ENCODE measurements around the gene ASB16. TPM values are rescaled to one million over a fixed set of nuclear protein-coding genes. Genes with fewer than 3 reads are reported as not detected.
A peak's percentile ranks its signal among the peaks of the same experiment; 100 is the strongest.

Gene ASB16
- polyA plus RNA-seq, 4 donors, result 0.15 to 2.5 TPM; not detected in 2

DNA sequence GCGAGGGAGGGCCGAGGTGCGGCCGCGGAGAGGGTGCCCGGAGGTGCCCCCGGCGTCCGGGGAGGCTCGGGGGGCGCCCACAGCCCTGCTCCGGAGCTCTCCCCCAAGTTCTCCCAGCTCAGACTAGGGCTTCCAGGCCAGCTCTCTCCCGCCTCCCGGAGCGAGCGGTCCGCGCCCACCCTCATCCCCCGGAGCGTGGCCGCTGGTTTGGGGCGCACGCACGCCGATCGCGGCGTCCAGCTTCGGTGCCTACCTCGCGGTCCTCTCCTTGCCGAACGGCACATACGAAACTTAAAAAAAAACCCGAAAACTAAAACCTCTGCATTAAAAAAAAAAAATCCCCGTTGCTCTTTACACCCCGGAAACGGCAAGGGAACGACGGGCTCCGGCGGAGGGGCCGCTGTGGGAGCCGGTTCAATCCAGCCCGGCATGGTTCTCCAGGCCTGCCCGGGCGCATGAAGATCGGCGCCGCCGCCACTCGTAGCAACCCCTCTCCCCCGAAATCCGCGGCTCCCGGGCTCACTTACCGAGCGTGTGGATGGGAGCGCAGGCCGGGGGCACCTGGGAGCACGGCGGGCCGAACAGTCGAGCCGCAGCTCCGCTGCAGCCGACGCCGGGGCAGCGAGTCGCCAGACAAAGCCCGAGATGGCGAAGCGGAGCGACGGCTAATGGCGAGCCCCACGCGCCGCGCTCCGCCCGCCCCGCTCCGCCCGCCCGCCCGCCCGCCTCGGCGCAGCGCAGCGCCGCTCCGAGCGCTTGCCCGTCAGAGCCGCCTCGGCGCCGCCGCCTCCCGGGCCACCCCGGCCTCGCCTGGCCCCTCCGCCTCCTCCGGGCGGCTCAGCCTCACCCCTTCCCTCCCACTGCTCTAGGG, 49.9 kb downstream of the ASB16 start:
- H3K4me1 ChIP-seq (ENCODE audit: control insufficient read depth in 3 of 3, insufficient read depth in 2 of 3, low read depth in 1 of 3, low read length in 2 of 3), result peaks cover 7 to 29% (median 13%) of the 10 kb centered on the region in 3 donors

DNA sequence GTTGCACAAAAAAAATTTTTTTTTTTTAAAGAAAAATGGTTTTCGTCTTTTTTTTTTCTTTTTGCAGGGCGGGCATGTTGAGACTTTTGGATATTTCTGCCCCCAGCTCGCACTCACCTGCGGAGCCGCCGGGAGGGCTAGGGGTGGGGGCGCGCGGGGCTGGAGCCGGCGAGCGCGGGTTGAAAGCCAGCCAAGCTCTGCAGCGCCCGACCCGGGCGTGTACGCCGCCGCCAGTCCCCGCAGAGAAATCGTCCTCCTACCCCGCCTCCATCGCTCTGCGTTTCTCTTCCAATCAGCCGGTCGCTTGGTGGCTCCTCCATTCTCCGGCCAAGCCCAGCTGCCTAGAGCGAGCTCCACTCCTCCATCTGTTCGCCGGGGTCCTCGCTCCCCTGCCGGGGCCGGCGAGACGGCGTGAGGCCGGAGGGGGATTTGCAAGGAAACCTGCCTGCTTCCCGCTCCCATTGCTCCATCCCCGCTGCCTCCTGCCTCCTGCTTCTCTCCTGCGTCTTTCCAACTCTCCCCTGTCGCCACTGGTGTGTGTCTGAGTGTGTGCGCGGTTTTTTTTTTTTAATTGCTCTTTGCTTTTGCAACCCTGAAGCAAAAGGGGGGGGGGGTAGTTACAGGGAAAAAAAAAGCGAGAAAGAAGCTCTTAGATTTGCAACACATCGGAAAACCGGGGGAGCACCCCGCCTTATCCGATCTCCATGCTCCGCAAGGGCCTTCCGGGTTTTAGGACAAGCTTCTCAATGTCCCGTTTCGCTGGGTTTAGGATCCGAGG, 50.8 kb downstream of the ASB16 start:
- Histone ChIP-seq H3K27me3 (ENCODE audit: control insufficient read depth in 3 of 3, insufficient read depth in 3 of 3, low read length in 3 of 3) (no peaks in the 10 kb centered on the region), H3K36me3 (ENCODE audit: control insufficient read depth in 3 of 3, insufficient read depth in 2 of 3, low read depth in 1 of 3, low read length in 3 of 3) (peaks cover 0 to 17% (median 0%) of the 10 kb centered on the region in 3 donors), H3K4me1 (ENCODE audit: control insufficient read depth in 3 of 3, insufficient read depth in 2 of 3, low read depth in 1 of 3, low read length in 2 of 3) (peaks cover 7 to 29% (median 13%) of the 10 kb centered on the region in 3 donors), H3K4me3 (ENCODE audit: low read depth in 1 of 3, low read length in 3 of 3) (peak overlapping the region; percentile 86 to 95 (median 88)), H3K9me3 (ENCODE audit: control insufficient read depth in 2 of 2, insufficient read depth in 1 of 2, low read depth in 1 of 2, low read length in 1 of 2) (no peaks in the 10 kb centered on the region), H3K27ac (ENCODE audit: low read depth in 1 of 3, low read length in 2 of 3) (peak overlapping the region; percentile 87 to 98 (median 93))
- no peak for FAIRE-seq
- DNase-seq, result peak; percentile 80 to 87
- 0 to 1% (median 1%) methylated on average over 51 to 54 of the region's 54 CpGs for WGBS, 3 donors

More for the DNA sequence above, 49.9 kb downstream of the ASB16 start:
- Histone ChIP-seq H3K36me3 (ENCODE audit: control insufficient read depth in 3 of 3, insufficient read depth in 2 of 3, low read depth in 1 of 3, low read length in 3 of 3) (peaks cover 0 to 26% (median 5%) of the 10 kb centered on the region in 3 donors), H3K9me3 (ENCODE audit: control insufficient read depth in 2 of 2, insufficient read depth in 1 of 2, low read depth in 1 of 2, low read length in 1 of 2) (no peaks in the 10 kb centered on the region), H3K4me3 (ENCODE audit: low read depth in 1 of 3, low read length in 3 of 3) (peak overlapping the region; percentile 86 to 95 (median 88)), H3K27me3 (ENCODE audit: control insufficient read depth in 3 of 3, insufficient read depth in 3 of 3, low read length in 3 of 3) (no peaks in the 10 kb centered on the region), H3K27ac (ENCODE audit: low read depth in 1 of 3, low read length in 2 of 3) (peak overlapping the region; percentile 93 to 98 (median 93))
- peak; percentile 48 to 79 for DNase-seq
- WGBS, 3 donors, result 0% methylated on average over 60 to 108 of the region's 108 CpGs
- no peak for FAIRE-seq

DNA sequence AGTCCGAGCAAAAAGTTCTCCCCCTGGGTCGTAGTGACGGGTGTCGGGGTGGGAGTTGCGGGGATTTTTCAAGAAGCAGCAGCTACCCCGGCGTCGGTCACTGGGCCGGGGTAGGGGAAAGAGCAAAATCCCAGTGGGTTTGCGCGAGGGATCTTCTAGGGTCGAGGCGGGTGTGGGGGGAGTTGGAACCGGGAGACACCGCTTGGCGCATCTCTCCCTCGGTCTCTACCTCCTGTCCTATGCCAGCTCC, 51.3 kb downstream of the ASB16 start:
- Histone ChIP-seq H3K27ac (ENCODE audit: low read depth in 1 of 3, low read length in 2 of 3) (peak overlapping the region; percentile 87 to 98 (median 93)), H3K9me3 (ENCODE audit: control insufficient read depth in 2 of 2, insufficient read depth in 1 of 2, low read depth in 1 of 2, low read length in 1 of 2) (no peaks in the 10 kb centered on the region), H3K36me3 (ENCODE audit: control insufficient read depth in 3 of 3, insufficient read depth in 2 of 3, low read depth in 1 of 3, low read length in 3 of 3) (peaks cover 0 to 14% (median 0%) of the 10 kb centered on the region in 3 donors), H3K4me3 (ENCODE audit: low read depth in 1 of 3, low read length in 3 of 3) (peak overlapping the region; percentile 86 to 95 (median 88)), H3K27me3 (ENCODE audit: control insufficient read depth in 3 of 3, insufficient read depth in 3 of 3, low read length in 3 of 3) (no peaks in the 10 kb centered on the region), H3K4me1 (ENCODE audit: control insufficient read depth in 3 of 3, insufficient read depth in 2 of 3, low read depth in 1 of 3, low read length in 2 of 3) (peaks cover 7 to 29% (median 13%) of the 10 kb centered on the region in 3 donors)
- WGBS, 3 donors, result 0 to 3% (median 2%) methylated on average over 15 to 17 of the region's 17 CpGs
- DNase-seq (no peak), FAIRE-seq (no peak)

DNA sequence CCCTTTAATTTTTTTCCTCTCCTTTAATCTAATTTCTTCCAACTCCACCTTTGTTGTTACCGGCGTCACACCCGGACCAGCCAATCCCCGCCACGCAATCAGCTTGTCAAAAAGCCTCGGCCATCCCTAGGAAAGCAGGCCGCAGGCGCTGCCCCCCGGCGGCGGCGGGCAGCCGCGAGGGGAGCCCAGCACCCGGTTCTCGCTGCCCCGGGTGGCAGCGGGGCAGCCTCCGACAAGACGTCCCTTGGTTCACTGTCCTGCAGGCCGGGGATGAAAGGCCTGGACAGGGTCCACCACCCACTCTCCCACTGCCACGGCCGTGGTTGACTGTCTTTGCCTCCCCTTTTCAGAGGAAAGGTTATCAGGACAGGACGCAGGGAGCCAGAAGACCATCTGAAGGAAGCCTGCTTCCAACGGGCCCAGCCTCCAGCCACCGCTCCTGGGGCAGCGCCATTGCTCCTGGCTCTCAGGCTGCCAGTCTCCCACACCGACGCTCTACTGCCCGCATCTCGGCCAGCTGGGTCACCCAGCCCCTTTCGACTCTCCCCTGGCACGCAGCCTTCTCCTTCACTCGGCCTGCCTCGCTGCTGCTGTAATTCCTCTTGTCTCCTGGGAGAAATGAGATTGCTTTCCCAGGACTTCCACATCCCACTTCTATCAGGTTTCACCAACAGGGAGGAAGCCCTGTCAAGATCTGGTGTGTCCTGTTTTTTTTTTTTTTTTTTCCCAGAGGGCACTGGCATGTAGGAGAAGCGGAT, 51.8 kb downstream of the ASB16 start:
- no peaks in the 10 kb centered on the region for H3K27me3 ChIP-seq (ENCODE audit: control insufficient read depth in 3 of 3, insufficient read depth in 3 of 3, low read length in 3 of 3)
- peak overlapping the region; percentile 87 to 98 (median 93) for H3K27ac ChIP-seq (ENCODE audit: low read depth in 1 of 3, low read length in 2 of 3)
- no peak for FAIRE-seq

DNA sequence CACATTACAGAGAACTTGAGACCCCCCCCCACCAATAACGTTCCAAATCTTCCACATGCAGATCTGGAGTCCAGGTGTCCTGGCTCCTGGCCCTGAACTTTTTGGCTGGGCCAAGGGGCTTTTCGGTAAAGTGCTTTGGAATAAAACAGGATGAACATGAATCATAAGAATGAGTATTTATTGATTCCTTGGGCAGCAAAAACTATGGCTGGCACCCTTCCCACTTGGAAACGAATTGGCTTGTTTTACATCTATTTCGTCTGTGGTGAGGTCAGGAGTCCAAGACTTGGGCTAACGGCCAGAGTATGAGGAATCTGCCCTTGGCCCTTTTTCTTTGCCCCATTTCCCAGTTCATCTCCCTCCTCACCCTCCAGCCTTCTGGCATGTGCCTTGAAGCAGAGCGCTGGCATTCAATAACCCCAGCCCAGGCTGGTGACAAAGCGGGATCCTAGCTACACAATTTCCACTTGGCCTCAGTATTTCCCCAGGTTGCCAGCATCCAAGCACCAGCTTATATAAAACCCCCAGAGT, 53.1 kb downstream of the ASB16 start:
- FAIRE-seq, result no peak
- Histone ChIP-seq H3K36me3 (ENCODE audit: control insufficient read depth in 3 of 3, insufficient read depth in 2 of 3, low read depth in 1 of 3, low read length in 3 of 3) (no peaks in the 10 kb centered on the region), H3K9me3 (ENCODE audit: control insufficient read depth in 2 of 2, insufficient read depth in 1 of 2, low read depth in 1 of 2, low read length in 1 of 2) (no peaks in the 10 kb centered on the region), H3K27ac (ENCODE audit: low read depth in 1 of 3, low read length in 2 of 3) (peak overlapping the region in 1 of 3 donors; percentile 17), H3K27me3 (ENCODE audit: control insufficient read depth in 3 of 3, insufficient read depth in 3 of 3, low read length in 3 of 3) (no peaks in the 10 kb centered on the region), H3K4me1 (ENCODE audit: control insufficient read depth in 3 of 3, insufficient read depth in 2 of 3, low read depth in 1 of 3, low read length in 2 of 3) (peaks cover 3 to 18% (median 3%) of the 10 kb centered on the region in 3 donors), H3K4me3 (ENCODE audit: low read depth in 1 of 3, low read length in 3 of 3) (no peak overlapping the region)
- peak in 1 of 2 donors; percentile 44 for DNase-seq
- WGBS, 3 donors, result 9 to 32% (median 29%) methylated on average over 7 of the region's 7 CpGs

More for the DNA sequence above, 51.8 kb downstream of the ASB16 start:
- Histone ChIP-seq H3K4me1 (ENCODE audit: control insufficient read depth in 3 of 3, insufficient read depth in 2 of 3, low read depth in 1 of 3, low read length in 2 of 3) (peaks cover 7 to 27% (median 10%) of the 10 kb centered on the region in 3 donors), H3K4me3 (ENCODE audit: low read depth in 1 of 3, low read length in 3 of 3) (peak overlapping the region; percentile 86 to 95 (median 88)), H3K36me3 (ENCODE audit: control insufficient read depth in 3 of 3, insufficient read depth in 2 of 3, low read depth in 1 of 3, low read length in 3 of 3) (peaks cover 0 to 9% (median 0%) of the 10 kb centered on the region in 3 donors), H3K9me3 (ENCODE audit: control insufficient read depth in 2 of 2, insufficient read depth in 1 of 2, low read depth in 1 of 2, low read length in 1 of 2) (no peaks in the 10 kb centered on the region)
- WGBS, 3 donors, result 3 to 6% (median 5%) methylated on average over 35 to 36 of the region's 36 CpGs
- DNase-seq, result peak; percentile 66 to 74

Other genes starting within 250 kb of the ASB16 start
- gene PPY, start 228.2 kb upstream of the ASB16 start, polyA plus RNA-seq, result 1 to 10 TPM in 1 of 4 donors, not detected in 3; 5.5 TPM
- gene PYY, start 216.8 kb upstream of the ASB16 start, polyA plus RNA-seq, result 100 to 1,000 TPM in 1 of 4 donors, 10 to 100 TPM in 1, 1 to 10 TPM in 1, not detected in 1; 1.8 to 192 (median 10.5) TPM
- gene NAGS, start 166.1 kb upstream of the ASB16 start, polyA plus RNA-seq, result 10 to 100 TPM; 16.8 to 58.6 (median 50.6) TPM
- gene TMEM101, start 155.7 kb upstream of the ASB16 start, polyA plus RNA-seq, result 10 to 100 TPM; 11.3 to 47.5 (median 27.7) TPM
- gene LSM12, start 104.0 kb upstream of the ASB16 start, polyA plus RNA-seq, result 10 to 100 TPM; 24.8 to 36.4 (median 28.2) TPM
- gene G6PC3, start 100.0 kb upstream of the ASB16 start, polyA plus RNA-seq, result 10 to 100 TPM; 17.6 to 69.2 (median 39.3) TPM
- 10 to 100 TPM; 10.1 to 39.9 (median 17.3) TPM for gene HDAC5, start 47.1 kb upstream of the ASB16 start, polyA plus RNA-seq
- 1 to 10 TPM in 3 of 4 donors, not detected in 1; 1.4 to 3.0 (median 2.3) TPM for gene HROB, start 28.8 kb upstream of the ASB16 start, polyA plus RNA-seq
- gene TMUB2, start 16.3 kb downstream of the ASB16 start, polyA plus RNA-seq, result 10 to 100 TPM; 28.7 to 40.2 (median 32.3) TPM
- gene ATXN7L3, start 29.2 kb downstream of the ASB16 start, polyA plus RNA-seq, result 10 to 100 TPM; 40.3 to 44.1 (median 43.1) TPM
- 10 to 100 TPM; 32.7 to 61.8 (median 38.2) TPM for gene UBTF, start 49.0 kb downstream of the ASB16 start, polyA plus RNA-seq
- gene SLC4A1, start 97.4 kb downstream of the ASB16 start, polyA plus RNA-seq, result 1 to 10 TPM in 1 of 4 donors, not detected in 3; 1.3 TPM
- 1 to 10 TPM; 1.1 to 6.8 (median 3.8) TPM for gene RUNDC3A, start 137.9 kb downstream of the ASB16 start, polyA plus RNA-seq
- 100 to 1,000 TPM in 3 of 4 donors, 10 to 100 TPM in 1; 95.0 to 165 (median 139) TPM for gene SLC25A39, start 154.1 kb downstream of the ASB16 start, polyA plus RNA-seq
- 100 to 1,000 TPM in 2 of 4 donors, 10 to 100 TPM in 2; 82.3 to 842 (median 111) TPM for gene GRN, start 174.6 kb downstream of the ASB16 start, polyA plus RNA-seq
- 1 to 10 TPM in 1 of 4 donors, under 1 TPM in 1, not detected in 2; 0.87 to 3.1 TPM for gene FAM171A2, start 193.1 kb downstream of the ASB16 start, polyA plus RNA-seq
- gene ITGA2B, start 218.9 kb downstream of the ASB16 start, polyA plus RNA-seq, result under 1 TPM in 3 of 4 donors, not detected in 1; 0.27 to 0.59 (median 0.31) TPM